ENCODE measurements around the gene PFDN1.

DNA sequence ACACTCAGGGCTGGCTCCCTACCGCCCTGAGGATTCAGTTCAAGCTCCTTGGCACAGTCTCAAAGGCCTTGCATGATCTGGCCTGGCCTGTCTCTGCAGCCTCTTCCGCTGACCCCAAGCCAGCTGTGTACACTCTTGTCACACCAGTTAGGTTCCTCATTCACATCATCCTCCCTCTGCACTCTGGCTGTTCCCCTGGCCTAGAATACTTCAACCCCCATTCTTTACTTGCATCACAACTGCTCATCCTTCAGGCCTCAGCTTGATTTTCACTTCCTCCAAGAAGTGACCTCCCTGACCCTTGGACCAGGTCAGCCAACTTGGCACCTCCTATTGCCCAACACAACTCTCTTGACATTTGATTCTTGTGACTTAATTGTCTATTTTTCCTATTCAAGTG, 18.9 kb upstream of the PFDN1 start:
- TF ChIP-seq CTCF (conservative IDR thresholded peaks at IDR 0.05) (no peak), EZH2 (IDR thresholded peaks at IDR 0.05; ENCODE audit: low read depth) (no peak)
